Rectal smooth muscle tissue (tissue), 1 donor: ENCODE results near the gene PRDX1.
"Not testable (repeated sequence)": the region's sequence is repeated elsewhere in the genome, so short reads cannot be mapped to it uniquely, and the experiment has no call there.

Source experiments
- H3K27ac ChIP-seq: one replicate; pipeline ENCODE4 v1.7.0; 2013; ENCODE audit warnings: low read depth, low read length, inconsistent platforms
- H3K27me3 ChIP-seq: one replicate; pipeline ENCODE4 v1.7.0; 2013; ENCODE audit warnings: low read length; ENCODE audit not compliant: control insufficient read depth, insufficient read depth
- H3K36me3 ChIP-seq: one replicate; pipeline ENCODE4 v1.7.0; 2013; ENCODE audit warnings: low read length; ENCODE audit not compliant: control insufficient read depth, insufficient read depth
- H3K4me1 ChIP-seq: one replicate; pipeline ENCODE4 v1.7.0; 2013; ENCODE audit warnings: low read length; ENCODE audit not compliant: control insufficient read depth, insufficient read depth
- H3K4me3 ChIP-seq: one replicate; pipeline ENCODE4 v1.7.0; 2013; ENCODE audit warnings: low read length
- H3K9ac ChIP-seq: one replicate; pipeline ENCODE4 v1.7.0; 2013; ENCODE audit warnings: low read length

PRDX1 gene

GRCh38 chr1:45490626-45491486 lies 30.8 kb downstream of the PRDX1 start, which contains the start of gene TESK2:
TESK2 (minus strand) TSS chr1:45491163; CDS start chr1:45457785, 33,378 bp downstream.
- Histone ChIP-seq H3K27me3 (no peaks in the 10 kb centered on the region), H3K9ac (peak within 1 kb of the TSS; percentile 54), H3K4me1 (peaks cover 2% of the 10 kb centered on the region), H3K27ac (peak within 1 kb of the TSS; percentile 58), H3K36me3 (no peaks in the 10 kb centered on the region), H3K4me3 (peak within 1 kb of the TSS; percentile 93)

GRCh38 chr1:45490121-45490625 lies 31.5 kb downstream of the PRDX1 start:
- H3K27me3 ChIP-seq: no peaks in the 10 kb centered on the region
- peaks cover 2% of the 10 kb centered on the region for H3K4me1 ChIP-seq
- H3K27ac ChIP-seq: no peak overlapping the region
- no peaks in the 10 kb centered on the region for H3K36me3 ChIP-seq
- peak overlapping the region; percentile 93 for H3K4me3 ChIP-seq
- peak overlapping the region; percentile 54 for H3K9ac ChIP-seq

- H3K36me3 ChIP-seq, H3K4me1 ChIP-seq, H3K27me3 ChIP-seq, H3K9ac ChIP-seq, H3K27ac ChIP-seq: not testable (repeated sequence)
- peak overlapping the region; percentile 93 for H3K4me3 ChIP-seq
Measured at GRCh38 chr1:45489379-45489778, 32.3 kb downstream of the PRDX1 start.

- Histone ChIP-seq H3K9ac (no peak overlapping the region), H3K4me1 (peaks cover 2% of the 10 kb centered on the region), H3K4me3 (no peak overlapping the region), H3K27ac (no peak overlapping the region), H3K36me3 (no peaks in the 10 kb centered on the region), H3K27me3 (no peaks in the 10 kb centered on the region)
Measured at GRCh38 chr1:45488666-45489377, 32.9 kb downstream of the PRDX1 start.

- Histone ChIP-seq H3K9ac (no peak overlapping the region), H3K36me3 (no peaks in the 10 kb centered on the region), H3K4me3 (no peak overlapping the region), H3K27me3 (no peaks in the 10 kb centered on the region), H3K27ac (no peak overlapping the region), H3K4me1 (peaks cover 2% of the 10 kb centered on the region)
Measured at GRCh38 chr1:45485949-45486348, 35.7 kb downstream of the PRDX1 start.

GRCh38 chr1:45479039-45479748 lies 42.5 kb downstream of the PRDX1 start:
- H3K36me3 ChIP-seq: no peaks in the 10 kb centered on the region
- no peaks in the 10 kb centered on the region for H3K4me1 ChIP-seq
- H3K27ac ChIP-seq: no peak overlapping the region
- H3K4me3 ChIP-seq: no peak overlapping the region
- H3K27me3 ChIP-seq: no peaks in the 10 kb centered on the region
- no peak overlapping the region for H3K9ac ChIP-seq

- H3K4me1 ChIP-seq: no peaks in the 10 kb centered on the region
- no peaks in the 10 kb centered on the region for H3K27me3 ChIP-seq
- no peak overlapping the region for H3K9ac ChIP-seq
- H3K36me3 ChIP-seq: no peaks in the 10 kb centered on the region
- H3K4me3 ChIP-seq: no peak overlapping the region
- no peak overlapping the region for H3K27ac ChIP-seq
Measured at GRCh38 chr1:45478121-45478814, 43.4 kb downstream of the PRDX1 start.

- no peak overlapping the region for H3K27ac ChIP-seq
Measured at GRCh38 chr1:45477646-45478045, 44.0 kb downstream of the PRDX1 start.

GRCh38 chr1:45474194-45474593 lies 47.5 kb downstream of the PRDX1 start:
- not testable (repeated sequence) for H3K9ac ChIP-seq, H3K4me3 ChIP-seq, H3K36me3 ChIP-seq, H3K27ac ChIP-seq, H3K4me1 ChIP-seq, H3K27me3 ChIP-seq

More at GRCh38 chr1:45477646-45478045, 44.0 kb downstream of the PRDX1 start:
- Histone ChIP-seq H3K9ac (no peak overlapping the region), H3K27me3 (no peaks in the 10 kb centered on the region), H3K4me1 (no peaks in the 10 kb centered on the region), H3K36me3 (no peaks in the 10 kb centered on the region), H3K4me3 (no peak overlapping the region)

GRCh38 chr1:45473302-45473701 lies 48.4 kb downstream of the PRDX1 start:
- Histone ChIP-seq H3K27ac (no peak overlapping the region), H3K4me3 (no peak overlapping the region), H3K27me3 (no peaks in the 10 kb centered on the region), H3K9ac (no peak overlapping the region), H3K36me3 (no peaks in the 10 kb centered on the region), H3K4me1 (no peaks in the 10 kb centered on the region)

GRCh38 chr1:45470306-45470798 lies 51.3 kb downstream of the PRDX1 start:
- Histone ChIP-seq H3K36me3 (no peaks in the 10 kb centered on the region), H3K27ac (no peak overlapping the region), H3K4me3 (no peak overlapping the region), H3K4me1 (no peaks in the 10 kb centered on the region), H3K9ac (no peak overlapping the region), H3K27me3 (no peaks in the 10 kb centered on the region)
